PC-9 (cell line): ENCODE results near the gene GREM1. TPM values are rescaled to one million over a fixed set of nuclear protein-coding genes. Genes with fewer than 3 reads are reported as not detected.

Source experiments
- BruUV-seq: library from RNA; stranded (reverse); fragments of 400-500 nt; replicated peaks from 2 replicates; lab custom pipeline; 2021; lab: Mats Ljungman, UMichigan
- CTCF ChIA-PET: fragments of 300-600 bp; sonication (Branson Sonifier 250); formaldehyde crosslinking; loops from one replicate; lab custom pipeline; 2022; ENCODE audit warnings: antibody characterized with exemption; lab: Charles Lee
- POLR2A ChIA-PET: fragments of 300-600 bp; sonication (Branson Sonifier 250); formaldehyde crosslinking; loops from one replicate; lab custom pipeline; 2022; ENCODE audit warnings: antibody characterized with exemption; ENCODE audit not compliant: unreplicated experiment; lab: Charles Lee
- DNase-seq, 2 experiments: peaks; one replicate each; pipeline versions ENCODE4 v3.0.0 to v3.0.0-alpha.2; 2015 to 2022; ENCODE audit warnings: mixed read lengths in 1 of 2
- H2AFZ ChIP-seq: fragments of 200-600 bp; sonication (generic); 2 replicates; pipeline ENCODE4 v1.8.1; 2017; ENCODE audit warnings: antibody characterized with exemption
- H3F3A ChIP-seq: fragments of 200-600 bp; sonication (generic); 2 replicates; pipeline ENCODE4 v1.8.1; 2017; ENCODE audit warnings: antibody characterized with exemption, mild to moderate bottlenecking, low read depth; ENCODE audit not compliant: insufficient read depth
- H3K27ac ChIP-seq: fragments of 200-600 bp; sonication (generic); 2 replicates; pipeline ENCODE4 v1.6.1; 2016; ENCODE audit warnings: mixed run types
- H3K27me3 ChIP-seq: fragments of 200-600 bp; sonication (generic); 2 replicates; pipeline ENCODE4 v1.6.1; 2016; ENCODE audit warnings: low read depth, mixed run types; ENCODE audit not compliant: insufficient read depth
- H3K36me3 ChIP-seq: fragments of 200-600 bp; sonication (generic); 2 replicates; pipeline ENCODE4 v1.6.1; 2016; ENCODE audit warnings: low read depth, mixed run types
- H3K4me1 ChIP-seq: fragments of 200-600 bp; sonication (generic); replicated peaks from 2 replicates; pipeline ENCODE4 v1.6.1; 2016; ENCODE audit warnings: mixed run types; ENCODE audit not compliant: insufficient read depth
- H3K4me2 ChIP-seq: fragments of 200-600 bp; sonication (generic); 2 replicates; pipeline ENCODE4 v1.6.1; 2017; ENCODE audit warnings: mixed run types
- H3K4me3 ChIP-seq: fragments of 200-600 bp; sonication (generic); 2 replicates; pipeline ENCODE4 v1.6.1; 2016; ENCODE audit warnings: mixed run types
- H3K79me2 ChIP-seq: fragments of 200-600 bp; sonication (generic); 2 replicates; pipeline ENCODE4 v1.6.1; 2017; ENCODE audit warnings: low read depth, mixed run types
- H3K9me2 ChIP-seq: fragments of 200-600 bp; sonication (generic); 2 replicates; pipeline ENCODE4 v1.8.1; 2017; ENCODE audit warnings: mild to moderate bottlenecking; ENCODE audit not compliant: insufficient read depth
- H3K9me3 ChIP-seq: fragments of 200-600 bp; sonication (generic); 2 replicates; pipeline ENCODE4 v1.8.1; 2016; ENCODE audit warnings: low read depth; ENCODE audit not compliant: insufficient read depth
- H4K20me1 ChIP-seq: fragments of 200-600 bp; sonication (generic); 2 replicates; pipeline ENCODE4 v1.8.1; 2017; ENCODE audit not compliant: insufficient read depth
- CTCF ChIP-seq: fragments of 200-600 bp; sonication (generic); conservative IDR thresholded peaks from 2 replicates; pipeline ENCODE4 v1.6.1; 2017; ENCODE audit warnings: mixed run types, antibody characterized with exemption, mild to moderate bottlenecking, moderate library complexity
- EZH2 ChIP-seq: fragments of 200-600 bp; sonication (generic); IDR thresholded peaks from 2 replicates; pipeline ENCODE4 v1.8.0; 2017; ENCODE audit warnings: antibody characterized with exemption, low read depth
- intact Hi-C: fragments of 100-400 bp; cut with micrococcal nuclease; formaldehyde crosslinking; loops from one replicate; pipeline ENCODE4 v1.10.0; 2022; ENCODE audit not compliant: unreplicated experiment
- total RNA-seq: library from RNA; stranded (reverse); gene quantifications from 2 replicates; pipeline ENCODE4 v1.2.3, GENCODE V29; 2021

GREM1 gene
- total RNA-seq, 1 experiment from 2014 or later = 0.39 TPM

DNA sequence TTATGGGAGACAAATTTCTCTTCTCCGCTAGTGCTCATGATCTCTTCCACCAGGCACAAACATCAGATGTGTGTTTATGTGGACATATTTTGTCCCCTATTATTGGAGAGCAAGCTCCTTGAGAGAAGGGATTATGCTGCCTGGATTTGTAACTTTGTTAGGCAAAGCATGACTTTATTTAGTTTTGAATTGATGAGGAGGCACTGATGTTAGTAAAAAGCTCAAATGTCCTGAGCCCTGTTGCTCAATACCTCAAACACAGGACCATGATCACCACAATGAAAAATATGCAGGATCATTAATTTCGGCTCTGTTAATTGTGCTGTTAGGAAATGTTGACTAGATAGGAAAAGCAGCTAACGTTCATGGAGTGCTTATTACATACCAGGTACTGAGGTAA is 47.2 kb upstream of the GREM1 start:
- Histone ChIP-seq H4K20me1 (no peaks in the 10 kb centered on the region), H3K4me1 (peaks cover 14% of the 10 kb centered on the region), H3K79me2 (no peaks in the 10 kb centered on the region), H3K27me3 (no peaks in the 10 kb centered on the region), H2AFZ (no peak overlapping the region), H3K4me2 (peak overlapping the region; percentile 27; the same call in 1 of the 2 replicates), H3F3A (peaks cover 4% of the 10 kb centered on the region; the same call in 1 of the 2 replicates), H3K4me3 (no peak overlapping the region), H3K9me2 (no peaks in the 10 kb centered on the region), H3K36me3 (no peaks in the 10 kb centered on the region), H3K27ac (no peak overlapping the region), H3K9me3 (no peaks in the 10 kb centered on the region)
- ChIA-PET CTCF (interaction anchor here (0.6 kb wide), 1 partner anchor 174 kb away, joined by 3 read pairs; no protein-coding TSS in a partner anchor), POLR2A (no interaction called here)
- TF ChIP-seq EZH2 = no peak
- no peak for TF ChIP-seq CTCF
- intact Hi-C loops = no loop called here
- DNase-seq = no peak
- no TSS peak for BruUV-seq

DNA sequence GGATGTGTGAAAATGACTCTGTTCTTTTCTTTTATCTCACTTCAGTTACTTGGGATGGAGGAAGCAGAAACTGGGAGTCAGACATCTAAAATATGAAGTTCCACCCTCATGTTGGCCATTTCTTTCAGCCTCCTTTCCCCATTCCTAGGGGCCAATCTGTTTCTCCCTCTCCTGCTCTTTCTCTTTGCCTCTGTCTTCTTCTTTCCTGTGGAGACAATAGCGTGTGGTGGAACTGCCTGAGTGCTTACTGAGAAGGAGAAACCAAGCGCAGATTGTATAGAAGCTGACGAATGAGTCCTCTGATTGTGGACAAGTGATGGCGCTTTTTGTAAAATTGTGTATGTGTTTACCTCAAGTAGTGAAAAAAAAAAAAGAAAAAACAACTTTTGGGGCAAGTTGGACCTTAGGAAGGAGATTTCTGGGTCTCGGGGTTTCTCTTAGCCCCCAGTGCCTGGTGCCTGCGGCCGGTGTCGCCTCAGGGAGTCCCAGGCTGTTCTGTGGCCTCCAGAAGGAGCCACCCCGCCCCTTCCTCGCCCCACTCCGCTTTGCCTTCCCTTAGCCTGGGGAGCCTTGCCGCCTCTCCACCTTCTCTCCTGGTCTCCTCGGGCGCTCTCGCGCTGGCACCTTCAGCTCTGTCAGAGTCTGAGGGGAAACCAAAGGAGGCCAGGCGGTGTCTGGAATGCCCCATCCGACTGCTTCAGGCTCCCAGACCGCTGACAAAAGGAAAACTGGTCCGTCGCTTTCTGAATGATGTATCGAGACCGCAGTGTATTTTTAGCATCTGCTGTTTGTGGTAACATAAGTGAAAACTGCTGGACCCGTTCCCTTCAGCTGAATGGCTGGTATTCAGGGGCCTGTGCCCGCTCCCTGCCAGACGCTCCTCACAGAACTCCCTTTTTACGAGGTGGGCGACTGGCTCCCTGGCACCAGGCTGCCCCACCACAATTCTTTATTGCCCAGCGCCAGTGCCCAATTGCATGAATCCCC is 46.2 kb upstream of the GREM1 start:
- Histone ChIP-seq H3K36me3 (no peaks in the 10 kb centered on the region), H4K20me1 (no peaks in the 10 kb centered on the region), H3K4me3 (no peak overlapping the region), H3K9me2 (no peaks in the 10 kb centered on the region), H3K27me3 (no peaks in the 10 kb centered on the region), H3K4me1 (peaks cover 14% of the 10 kb centered on the region), H3K4me2 (no peak overlapping the region), H3K9me3 (no peaks in the 10 kb centered on the region), H2AFZ (no peak overlapping the region), H3K27ac (no peak overlapping the region), H3F3A (peaks cover 4% of the 10 kb centered on the region; the same call in 1 of the 2 replicates), H3K79me2 (no peaks in the 10 kb centered on the region)
- no peak for DNase-seq
- no peak for TF ChIP-seq EZH2
- no peak for TF ChIP-seq CTCF
- BruUV-seq = no TSS peak
- POLR2A ChIA-PET = no interaction called here
- CTCF ChIA-PET = interaction anchor here (0.6 kb wide), 1 partner anchor 173 kb away, joined by 3 read pairs; no protein-coding TSS in a partner anchor
- intact Hi-C loops = no loop called here

DNA sequence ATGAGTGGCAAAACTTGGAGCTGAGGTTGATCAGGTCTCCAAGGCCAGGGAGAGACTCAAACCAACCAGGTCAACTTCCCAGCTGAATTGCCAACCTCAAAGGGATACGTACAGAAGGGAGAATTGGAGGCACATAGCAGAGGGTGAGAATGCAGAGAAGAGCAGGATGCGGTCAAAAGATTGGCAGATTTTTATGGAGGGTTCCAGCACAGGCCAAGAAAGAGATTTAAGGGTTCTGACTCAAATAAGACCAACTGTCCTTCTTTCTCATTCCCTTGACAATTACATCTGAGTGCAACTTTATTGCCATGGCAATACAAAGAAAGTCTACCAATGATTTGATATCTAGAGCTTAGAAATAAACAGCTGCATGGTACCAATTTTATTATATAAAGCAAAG is 43.1 kb upstream of the GREM1 start:
- no peak overlapping the region for H3K4me2 ChIP-seq
- H3K9me3 ChIP-seq = no peaks in the 10 kb centered on the region
- no peaks in the 10 kb centered on the region; the same call in 1 of the 2 replicates for H3K9me2 ChIP-seq
- BruUV-seq = no TSS peak
- ChIA-PET CTCF (no interaction called here), POLR2A (no interaction called here)
- H3K27me3 ChIP-seq = no peaks in the 10 kb centered on the region
- no peak for TF ChIP-seq CTCF
- TF ChIP-seq EZH2 = no peak
- H2AFZ ChIP-seq = no peak overlapping the region
- DNase-seq = no peak
- no peak overlapping the region for H3K27ac ChIP-seq
- H3K4me1 ChIP-seq = peaks cover 14% of the 10 kb centered on the region
- peaks cover 4% of the 10 kb centered on the region; the same call in 1 of the 2 replicates for H3F3A ChIP-seq
- H4K20me1 ChIP-seq = no peaks in the 10 kb centered on the region
- no peaks in the 10 kb centered on the region for H3K36me3 ChIP-seq
- no peak overlapping the region for H3K4me3 ChIP-seq
- no peaks in the 10 kb centered on the region for H3K79me2 ChIP-seq
- intact Hi-C loops = no loop called here
